CD4-positive, alpha-beta T cell (primary cell): Measurements from ENCODE around the gene USH1G. TPM values are rescaled to one million over a fixed set of nuclear protein-coding genes. Genes with fewer than 3 reads are reported as not detected.

ENCODE experiments used
- ATAC-seq: fragments of 200-7000 bp; cut with Tn5 transposase; one replicate; pipeline ENCODE4 v1.10.0; 2022; ENCODE audit warnings: mild to moderate bottlenecking; ENCODE audit not compliant: poor library complexity
- CTCF ChIA-PET: fragments of 350-600 bp; sonication (Branson Sonifier 250); formaldehyde crosslinking; loops from one replicate; lab custom pipeline; 2021; ENCODE audit warnings: antibody characterized with exemption, inconsistent platforms; lab: Charles Lee
- POLR2A ChIA-PET: fragments of 350-600 bp; sonication (Branson Sonifier 250); formaldehyde crosslinking; loops from one replicate; lab custom pipeline; 2021; ENCODE audit warnings: antibody characterized with exemption, inconsistent platforms; lab: Charles Lee
- DNase-seq, 14 experiments: peaks; one replicate each; pipeline ENCODE4 v3.0.0-alpha.2; 2013 to 2020; ENCODE audit warnings: mixed read lengths in 2 of 14
- H3K27ac ChIP-seq, 2 donors: one replicate each; pipeline versions ENCODE4 v1.5.1 to v1.7.0; 2013; ENCODE audit warnings: low read length in 2 of 2, low read depth in 1 of 2, mild to moderate bottlenecking in 1 of 2
- H3K27me3 ChIP-seq, 2 experiments: 1 replicate in 1 of 2; 2 replicates in 1 of 2; pipeline versions ENCODE4 v1.6.1 to v1.7.0; 2013; ENCODE audit warnings: low read length in 2 of 2, control low read depth in 1 of 2, mild to moderate bottlenecking in 1 of 2, moderate library complexity in 1 of 2; ENCODE audit not compliant: insufficient read depth in 2 of 2, control insufficient read depth in 1 of 2
- H3K36me3 ChIP-seq: one replicate; pipeline ENCODE4 v1.6.1; 2013; ENCODE audit warnings: low read length, control low read depth; ENCODE audit not compliant: insufficient read depth
- H3K4me1 ChIP-seq: one replicate; pipeline ENCODE4 v1.6.1; 2013; ENCODE audit warnings: low read length, control low read depth; ENCODE audit not compliant: insufficient read depth
- H3K4me3 ChIP-seq: one replicate; pipeline ENCODE4 v1.5.1; 2013; ENCODE audit warnings: mild to moderate bottlenecking, low read length, moderate library complexity
- H3K9me3 ChIP-seq, 2 experiments: 1 replicate in 1 of 2; 2 replicates in 1 of 2; pipeline versions ENCODE4 v1.6.1 to v1.7.0; 2013; ENCODE audit warnings: low read length in 2 of 2, mild to moderate bottlenecking in 2 of 2, control low read depth in 1 of 2, moderate library complexity in 1 of 2; ENCODE audit not compliant: control insufficient read depth in 1 of 2, insufficient read depth in 1 of 2
- H3K27ac Mint-ChIP-seq: one replicate; pipeline ENCODE4 v1.8.0; 2020; ENCODE audit warnings: mixed read lengths
- H3K27me3 Mint-ChIP-seq: one replicate; pipeline ENCODE4 v1.8.0; 2021; ENCODE audit warnings: mixed read lengths
- H3K36me3 Mint-ChIP-seq: one replicate; pipeline ENCODE4 v1.8.0; 2021; ENCODE audit warnings: low read depth, mixed read lengths
- H3K4me1 Mint-ChIP-seq: one replicate; pipeline ENCODE4 v1.8.0; 2021; ENCODE audit warnings: low read depth, mixed read lengths
- H3K4me3 Mint-ChIP-seq: one replicate; pipeline ENCODE4 v1.8.0; 2020; ENCODE audit warnings: mild to moderate bottlenecking, mixed read lengths
- H3K9me3 Mint-ChIP-seq: one replicate; pipeline ENCODE4 v1.8.0; 2020; ENCODE audit warnings: mixed read lengths
- CTCF ChIP-seq: fragments of 200-600 bp; IDR thresholded peaks from one replicate; pipeline ENCODE4 v1.8.0; 2022; ENCODE audit warnings: antibody characterized with exemption, mild to moderate bottlenecking
- intact Hi-C, 2 experiments: fragments of 100-400 bp; cut with DNase I in 1 of 2; cut with micrococcal nuclease in 1 of 2; formaldehyde crosslinking; loops; one replicate each; pipeline versions ENCODE4 v1.15.1 to v1.9.0; 2023 to 2025; cut with DNase I, micrococcal nuclease
- total RNA-seq, 174 experiments: library from RNA in 2 of 174; stranded (reverse) in 2 of 174; gene quantifications; one replicate each; pipeline ENCODE4 v1.2.3 and lab custom pipeline; 2021 to 2026

The USH1G gene
- total RNA-seq, 2 experiments from 2014 or later: not detected

- ATAC-seq: no peak
- intact Hi-C loops: no loop called here
- Histone ChIP-seq H3K4me1 (peaks cover 10% of the 10 kb centered on the region), H3K27me3 (peaks cover 19 to 23% of the 10 kb centered on the region in 2 experiments), H3K9me3 (no peaks in the 10 kb centered on the region), H3K27ac (no peak overlapping the region), H3K4me3 (no peak overlapping the region), H3K36me3 (no peaks in the 10 kb centered on the region)
- Mint-ChIP-seq H3K27me3 (peaks cover 20% of the 10 kb centered on the region), H3K4me3 (no peak overlapping the region), H3K4me1 (no peaks in the 10 kb centered on the region), H3K27ac (no peak overlapping the region), H3K36me3 (no peaks in the 10 kb centered on the region), H3K9me3 (no peaks in the 10 kb centered on the region)
- TF ChIP-seq CTCF: no peak
- DNase-seq: no peak
- POLR2A ChIA-PET: no interaction called here
- CTCF ChIA-PET: no interaction called here
These were observed 34.6 kb downstream of the USH1G start for GRCh38 chr17:74888469-74888868.

GRCh38 chr17:74883241-74883745 lies 39.8 kb downstream of the USH1G start:
- no peak for ATAC-seq
- peaks cover 11% of the 10 kb centered on the region for H3K27me3 Mint-ChIP-seq
- no peaks in the 10 kb centered on the region for H3K9me3 Mint-ChIP-seq
- peaks cover 0 to 5% of the 10 kb centered on the region in 2 experiments for H3K27me3 ChIP-seq
- no peaks in the 10 kb centered on the region for H3K36me3 ChIP-seq
- no peak overlapping the region for H3K4me3 Mint-ChIP-seq
- no peaks in the 10 kb centered on the region for H3K4me1 Mint-ChIP-seq
- TF ChIP-seq CTCF: no peak
- no peaks in the 10 kb centered on the region for H3K4me1 ChIP-seq
- H3K27ac Mint-ChIP-seq: no peak overlapping the region
- ChIA-PET POLR2A (no interaction called here), CTCF (no interaction called here)
- H3K9me3 ChIP-seq: no peaks in the 10 kb centered on the region
- H3K27ac ChIP-seq: no peak overlapping the region
- no peak overlapping the region for H3K4me3 ChIP-seq
- DNase-seq: peak in 1 of 14 experiments; percentile 34
- intact Hi-C loops: no loop called here
- no peaks in the 10 kb centered on the region for H3K36me3 Mint-ChIP-seq

- H3K27me3 ChIP-seq: peaks cover 0 to 5% of the 10 kb centered on the region in 2 experiments
- no peak for TF ChIP-seq CTCF
- DNase-seq: no peak
These were observed 40.4 kb downstream of the USH1G start for GRCh38 chr17:74882517-74883240.

More at GRCh38 chr17:74882517-74883240, 40.4 kb downstream of the USH1G start:
- ChIA-PET CTCF (no interaction called here), POLR2A (no interaction called here)
- no peaks in the 10 kb centered on the region for H3K4me1 ChIP-seq
- no peak overlapping the region for H3K4me3 Mint-ChIP-seq
- no peaks in the 10 kb centered on the region for H3K36me3 ChIP-seq
- no peaks in the 10 kb centered on the region for H3K9me3 ChIP-seq
- H3K27me3 Mint-ChIP-seq: peaks cover 11% of the 10 kb centered on the region
- H3K9me3 Mint-ChIP-seq: no peaks in the 10 kb centered on the region
- H3K27ac Mint-ChIP-seq: no peak overlapping the region
- intact Hi-C loops: no loop called here
- no peak for ATAC-seq
- no peaks in the 10 kb centered on the region for H3K36me3 Mint-ChIP-seq
- no peak overlapping the region for H3K4me3 ChIP-seq
- no peaks in the 10 kb centered on the region for H3K4me1 Mint-ChIP-seq
- no peak overlapping the region for H3K27ac ChIP-seq
